ENCODE data around the gene EPB41.

GRCh38 chr1:28888915-28889314 lies 25.5 kb upstream of the EPB41 start:
- TF ChIP-seq FOXK2 (conservative IDR thresholded peaks at IDR 0.05 in 1 of 2, IDR thresholded peaks at IDR 0.05 in 1 of 2; ENCODE audit: low read depth in 2 of 2) (no peak), CTCF (IDR thresholded peaks at IDR 0.05 in 2 of 3, conservative IDR thresholded peaks at IDR 0.05 in 1 of 3; ENCODE audit: insufficient read depth in 2 of 3, low read depth in 1 of 3, low read length in 3 of 3) (no peak), KLF16 (IDR thresholded peaks at IDR 0.05) (no peak), CBX8 (IDR thresholded peaks at IDR 0.05; ENCODE audit: borderline replicate concordance, extremely low read depth, low read depth, low read length, poor library complexity, severe bottlenecking) (no peak), FOXM1 (IDR thresholded peaks at IDR 0.05; ENCODE audit: low read depth) (no peak), FOXM1 (CRISPR knock-in tag; IDR thresholded peaks at IDR 0.05; ENCODE audit: low read depth) (no peak), TBP (optimal IDR thresholded peaks at IDR 0.05; ENCODE audit: low read depth, low read length) (no peak), STAT5A (IDR thresholded peaks at IDR 0.05; ENCODE audit: borderline replicate concordance, low read length) (no peak), USF2 (CRISPR knock-in tag; IDR thresholded peaks at IDR 0.05) (no peak), ZNF121 (CRISPR knock-in tag; conservative IDR thresholded peaks at IDR 0.05) (no peak), ZKSCAN1 (IDR thresholded peaks at IDR 0.05; ENCODE audit: low read depth, low read length) (no peak), EZH2 (IDR thresholded peaks at IDR 0.05; ENCODE audit: borderline replicate concordance, low read depth, low read length) (no peak)
- TF ChIP-seq, protein P1, sequence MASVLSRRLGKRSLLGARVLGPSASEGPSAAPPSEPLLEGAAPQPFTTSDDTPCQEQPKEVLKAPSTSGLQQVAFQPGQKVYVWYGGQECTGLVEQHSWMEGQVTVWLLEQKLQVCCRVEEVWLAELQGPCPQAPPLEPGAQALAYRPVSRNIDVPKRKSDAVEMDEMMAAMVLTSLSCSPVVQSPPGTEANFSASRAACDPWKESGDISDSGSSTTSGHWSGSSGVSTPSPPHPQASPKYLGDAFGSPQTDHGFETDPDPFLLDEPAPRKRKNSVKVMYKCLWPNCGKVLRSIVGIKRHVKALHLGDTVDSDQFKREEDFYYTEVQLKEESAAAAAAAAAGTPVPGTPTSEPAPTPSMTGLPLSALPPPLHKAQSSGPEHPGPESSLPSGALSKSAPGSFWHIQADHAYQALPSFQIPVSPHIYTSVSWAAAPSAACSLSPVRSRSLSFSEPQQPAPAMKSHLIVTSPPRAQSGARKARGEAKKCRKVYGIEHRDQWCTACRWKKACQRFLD (CRISPR knock-in tag; IDR thresholded peaks at IDR 0.05), result no peak
- TF ChIP-seq, protein P2, sequence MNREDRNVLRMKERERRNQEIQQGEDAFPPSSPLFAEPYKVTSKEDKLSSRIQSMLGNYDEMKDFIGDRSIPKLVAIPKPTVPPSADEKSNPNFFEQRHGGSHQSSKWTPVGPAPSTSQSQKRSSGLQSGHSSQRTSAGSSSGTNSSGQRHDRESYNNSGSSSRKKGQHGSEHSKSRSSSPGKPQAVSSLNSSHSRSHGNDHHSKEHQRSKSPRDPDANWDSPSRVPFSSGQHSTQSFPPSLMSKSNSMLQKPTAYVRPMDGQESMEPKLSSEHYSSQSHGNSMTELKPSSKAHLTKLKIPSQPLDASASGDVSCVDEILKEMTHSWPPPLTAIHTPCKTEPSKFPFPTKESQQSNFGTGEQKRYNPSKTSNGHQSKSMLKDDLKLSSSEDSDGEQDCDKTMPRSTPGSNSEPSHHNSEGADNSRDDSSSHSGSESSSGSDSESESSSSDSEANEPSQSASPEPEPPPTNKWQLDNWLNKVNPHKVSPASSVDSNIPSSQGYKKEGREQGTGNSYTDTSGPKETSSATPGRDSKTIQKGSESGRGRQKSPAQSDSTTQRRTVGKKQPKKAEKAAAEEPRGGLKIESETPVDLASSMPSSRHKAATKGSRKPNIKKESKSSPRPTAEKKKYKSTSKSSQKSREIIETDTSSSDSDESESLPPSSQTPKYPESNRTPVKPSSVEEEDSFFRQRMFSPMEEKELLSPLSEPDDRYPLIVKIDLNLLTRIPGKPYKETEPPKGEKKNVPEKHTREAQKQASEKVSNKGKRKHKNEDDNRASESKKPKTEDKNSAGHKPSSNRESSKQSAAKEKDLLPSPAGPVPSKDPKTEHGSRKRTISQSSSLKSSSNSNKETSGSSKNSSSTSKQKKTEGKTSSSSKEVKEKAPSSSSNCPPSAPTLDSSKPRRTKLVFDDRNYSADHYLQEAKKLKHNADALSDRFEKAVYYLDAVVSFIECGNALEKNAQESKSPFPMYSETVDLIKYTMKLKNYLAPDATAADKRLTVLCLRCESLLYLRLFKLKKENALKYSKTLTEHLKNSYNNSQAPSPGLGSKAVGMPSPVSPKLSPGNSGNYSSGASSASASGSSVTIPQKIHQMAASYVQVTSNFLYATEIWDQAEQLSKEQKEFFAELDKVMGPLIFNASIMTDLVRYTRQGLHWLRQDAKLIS (CRISPR knock-in tag; IDR thresholded peaks at IDR 0.05), result no peak
